GM12878 (cell line): Measurements from ENCODE around the gene CNPPD1. TPM values are rescaled to one million over a fixed set of nuclear protein-coding genes. Genes with fewer than 3 reads are reported as not detected.

Experiments
- ATAC-seq: fragments of 200-7000 bp; cut with Tn5 transposase; 3 replicates; pipeline ENCODE4 v1.9.1; 2020; ENCODE audit warnings: mild to moderate bottlenecking, moderate library complexity
- BruUV-seq: library from RNA; stranded (reverse); fragments of 400-500 nt; replicated peaks from 2 replicates; lab custom pipeline; 2021; lab: Mats Ljungman, UMichigan
- CTCF ChIA-PET: fragments of 300-600 bp; sonication (Branson Sonifier 250); formaldehyde crosslinking; extraction: SDS; loops from one replicate; lab custom pipeline; 2021; ENCODE audit warnings: inconsistent platforms; lab: Yijun Ruan, JAX
- POLR2A ChIA-PET: fragments of 350-600 bp; formaldehyde crosslinking; extraction: SDS; loops from one replicate; lab custom pipeline; 2021; ENCODE audit warnings: inconsistent platforms; lab: Charles Lee
- RAD21 ChIA-PET: fragments of 300-600 bp; sonication (Branson Sonifier 250); formaldehyde crosslinking; loops from one replicate; lab custom pipeline; 2023; ENCODE audit warnings: antibody characterized with exemption; ENCODE audit not compliant: unreplicated experiment; lab: Charles Lee
- SMC1A ChIA-PET: fragments of 300-600 bp; sonication (Branson Sonifier 250); formaldehyde crosslinking; loops from one replicate; lab custom pipeline; 2023; ENCODE audit not compliant: unreplicated experiment, uncharacterized antibody; lab: Charles Lee
- DNase-seq: peaks from one replicate; pipeline ENCODE4 v3.0.0-alpha.2; 2011; ENCODE audit warnings: low read depth, low spot score
- FAIRE-seq: peaks from 3 replicates; lab custom pipeline; 2011; peaks lifted over from hg19 to GRCh38; lab: Jason Lieb, UNC
- H2AFZ ChIP-seq: 2 replicates; pipeline ENCODE4 v1.6.0; 2011; ENCODE audit warnings: low read depth, low read length, control low read depth; ENCODE audit not compliant: control insufficient read depth
- H3K27ac ChIP-seq: 2 replicates; pipeline ENCODE4 v1.5.1; 2011; ENCODE audit warnings: control low read depth; ENCODE audit not compliant: control insufficient read depth, insufficient read depth
- H3K27me3 ChIP-seq, 2 experiments: replicated peaks in 1 of 2; 2 replicates each; pipeline versions ENCODE4 v1.6.0 to v1.6.1; 2011; ENCODE audit warnings: low read length in 1 of 2; ENCODE audit not compliant: control insufficient read depth in 2 of 2, insufficient read depth in 2 of 2
- H3K36me3 ChIP-seq, 2 experiments: 2 replicates each; pipeline ENCODE4 v1.5.1; 2011; ENCODE audit warnings: low read length in 1 of 2; ENCODE audit not compliant: control insufficient read depth in 2 of 2, insufficient read depth in 2 of 2
- H3K4me1 ChIP-seq: 2 replicates; pipeline ENCODE4 v1.6.1; 2011; ENCODE audit warnings: mild to moderate bottlenecking, low read length, moderate library complexity, mixed read lengths; ENCODE audit not compliant: control insufficient read depth, insufficient read depth
- H3K4me2 ChIP-seq: 2 replicates; pipeline ENCODE4 v1.6.0; 2011; ENCODE audit warnings: control low read depth; ENCODE audit not compliant: control insufficient read depth, insufficient read depth
- H3K4me3 ChIP-seq: fragments of 200-600 bp; sonication (generic); 2 replicates; pipeline ENCODE4 v1.5.1; 2016
- H3K79me2 ChIP-seq: 2 replicates; pipeline ENCODE4 v1.6.0; 2011; ENCODE audit warnings: low read length; ENCODE audit not compliant: control insufficient read depth, insufficient read depth
- H3K9ac ChIP-seq: 2 replicates; pipeline ENCODE4 v1.8.0; 2011; ENCODE audit warnings: low read length, control low read depth, mixed read lengths; ENCODE audit not compliant: control insufficient read depth, insufficient read depth
- H3K9me3 ChIP-seq: replicated peaks from 3 replicates; pipeline ENCODE4 v1.5.1; 2011; ENCODE audit warnings: mild to moderate bottlenecking, low read length; ENCODE audit not compliant: control insufficient read depth, insufficient read depth
- H4K20me1 ChIP-seq: 2 replicates; pipeline ENCODE4 v1.6.0; 2011; ENCODE audit not compliant: control insufficient read depth, insufficient read depth
- FOXM1 ChIP-seq: IDR thresholded peaks from 2 replicates; pipeline ENCODE4 v1.6.1; 2012; ENCODE audit warnings: low read depth, mild to moderate bottlenecking, inconsistent platforms, low read length, moderate library complexity
- KDM1A ChIP-seq: fragments of 200-600 bp; sonication (generic); IDR thresholded peaks from 2 replicates; pipeline ENCODE4 v1.6.1; 2016; ENCODE audit warnings: borderline replicate concordance
- POLR2AphosphoS2 ChIP-seq: IDR thresholded peaks from 2 replicates; pipeline ENCODE4 v1.6.1; 2011; ENCODE audit warnings: low read depth, mild to moderate bottlenecking, low read length, improper control_type of control experiment, moderate library complexity
- TBL1XR1 ChIP-seq: IDR thresholded peaks from 2 replicates; pipeline ENCODE4 v1.6.1; 2012; ENCODE audit warnings: low read depth, low read length, improper control_type of control experiment
- ZNF687 ChIP-seq: fragments of 450-650 bp; IDR thresholded peaks from 2 replicates; pipeline ENCODE4 v1.6.1; 2017; ENCODE audit warnings: mild to moderate bottlenecking, moderate library complexity
- WGBS: methylation state at CpG from one replicate; pipeline ENCODE4 v1.1.6; 2016; ENCODE audit warnings: low lambda C conversion rate; ENCODE audit not compliant: insufficient replicate concordance, insufficient coverage; ENCODE audit errors: missing lambda C conversion rate; 5-methylcytosine and 5-hydroxymethylcytosine counted together
- in situ Hi-C: fragments of 300-500 bp; cut with MboI; formaldehyde crosslinking; loops from 9 replicates; pipeline ENCODE4 v1.14.3; 2018; ENCODE audit warnings: mixed read lengths
- intact Hi-C: fragments of 100-400 bp; cut with micrococcal nuclease; formaldehyde crosslinking; loops from one replicate; pipeline ENCODE4 v1.14.2; 2022; ENCODE audit not compliant: unreplicated experiment
- polyA plus RNA-seq, 11 experiments: library from polyadenylated mRNA; depleted of rRNA in 4 of 11; unstranded in 6 of 11; stranded (reverse) in 5 of 11; fragments of >200 nt; fragmentation: Nextera tagmentation in 4 of 11; fragmentation: Illumina TruSeq in 1 of 11; extraction: Ambion mirVana in 4 of 11; extraction: Trizol in 1 of 11; gene quantifications; 1 replicate in 1 of 11; 2 replicates in 10 of 11; pipeline versions ENCODE4 v1.2.1 to v1.2.3, GENCODE V29; 2011 to 2016; ENCODE audit warnings: inconsistent platforms in 2 of 11, missing spikeins in 2 of 11, low read depth in 1 of 11
- total RNA-seq, 4 experiments: library from RNA; depleted of rRNA in 3 of 4; stranded (reverse); fragments of >200 nt in 3 of 4; fragmentation: Illumina TruSeq in 1 of 4; extraction: Trizol in 1 of 4; gene quantifications; 2 replicates each; pipeline versions ENCODE4 v1.2.1 to v1.2.3, GENCODE V29; 2013 to 2021

Gene CNPPD1
- total and polyA plus RNA-seq, 10 of the 15 experiments (the other 5 are each of a cell fraction or from before 2014, with no cell fraction given): 12.2 to 86.6 (median 43.4) TPM

GRCh38 chr2:219122202-219122980 is 54.3 kb downstream of the CNPPD1 start:
- intact Hi-C loops: no loop called here
- H3K9me3 ChIP-seq: no peaks in the 10 kb centered on the region
- H3K27ac ChIP-seq: no peak overlapping the region
- 91% methylated on average over 5 of the region's 5 CpGs for WGBS
- RAD21 ChIA-PET: interaction anchor here (0.8 to 3.9 kb wide), 7 partner anchors 9 to 270 kb away, joined by 3 to 17 read pairs (median 4); no protein-coding TSS in a partner anchor
- H3K4me3 ChIP-seq: no peak overlapping the region
- H3K79me2 ChIP-seq: no peaks in the 10 kb centered on the region
- ATAC-seq (no peak), DNase-seq (no peak), FAIRE-seq (no peak)
- H3K4me2 ChIP-seq: no peak overlapping the region
- BruUV-seq: TSS peak; percentile 58
- in situ Hi-C loops: no loop called here
- H3K9ac ChIP-seq: no peak overlapping the region
- no peak for TF ChIP-seq FOXM1
- TF ChIP-seq POLR2AphosphoS2: no peak
- TF ChIP-seq KDM1A: no peak
- no peak for TF ChIP-seq TBL1XR1
- TF ChIP-seq ZNF687: no peak
- H2AFZ ChIP-seq: no peak overlapping the region
- H3K36me3 ChIP-seq: no peaks in the 10 kb centered on the region
- CTCF ChIA-PET: interaction anchor here (0.6 to 11.4 kb wide), 22 partner anchors 10 to 224 kb away, joined by 3 to 281 read pairs (median 6); partner anchors contain the start of genes CFAP65 and IHH
- H4K20me1 ChIP-seq: no peaks in the 10 kb centered on the region
- POLR2A ChIA-PET: no interaction called here
- H3K4me1 ChIP-seq: no peaks in the 10 kb centered on the region
- H3K27me3 ChIP-seq: no peaks in the 10 kb centered on the region
- SMC1A ChIA-PET: interaction anchor here (0.6 to 7.9 kb wide), 12 partner anchors 11 to 194 kb away, joined by 3 to 115 read pairs (median 4); no protein-coding TSS in a partner anchor

Other genes starting within 250 kb of the CNPPD1 start
Only the 7 nearest of the 21 such genes appear.
- gene NHEJ1, start 16.1 kb downstream of the CNPPD1 start, total RNA-seq (2014; rRNA removed): 15.6 and 16.0 TPM in 2 replicates
- gene NHEJ1, start 16.1 kb downstream of the CNPPD1 start, total RNA-seq (2014; rRNA removed; fragmentation: Illumina TruSeq; extraction: Trizol): 11.3 and 12.3 TPM in 2 replicates
- gene NHEJ1, start 16.1 kb downstream of the CNPPD1 start, total RNA-seq (2021): 11.3 and 13.8 TPM in 2 replicates
- gene NHEJ1, start 16.1 kb downstream of the CNPPD1 start, polyA plus RNA-seq (2011; rRNA removed): 15.7 and 17.7 TPM in 2 replicates
- 15.3 and 16.5 TPM in 2 replicates for gene NHEJ1, start 16.1 kb downstream of the CNPPD1 start, polyA plus RNA-seq (2014; fragmentation: Illumina TruSeq; extraction: Trizol)
- 10 to 100 TPM; 17.8 to 20.2 TPM for gene NHEJ1, start 16.1 kb downstream of the CNPPD1 start, polyA plus RNA-seq (2014; fragmentation: Nextera tagmentation; extraction: Ambion mirVana)
- 11.8 and 13.8 TPM in 2 replicates for gene NHEJ1, start 16.1 kb downstream of the CNPPD1 start, polyA plus RNA-seq (2014; rRNA removed)
- 10 to 100 TPM; 17.4 TPM for gene NHEJ1, start 16.1 kb downstream of the CNPPD1 start, polyA plus RNA-seq (2016; fragmentation: Nextera tagmentation; extraction: Ambion mirVana)
- 0.40 and 0.82 TPM in 2 replicates for gene SLC23A3, start 6.9 kb downstream of the CNPPD1 start, total RNA-seq (2014; rRNA removed)
- gene SLC23A3, start 6.9 kb downstream of the CNPPD1 start, total RNA-seq (2014; rRNA removed; fragmentation: Illumina TruSeq; extraction: Trizol): 0.41 and 0.45 TPM in 2 replicates
- 0.37 and 1.0 TPM in 2 replicates for gene SLC23A3, start 6.9 kb downstream of the CNPPD1 start, total RNA-seq (2021)
- gene SLC23A3, start 6.9 kb downstream of the CNPPD1 start, polyA plus RNA-seq (2011; rRNA removed): 0.52 and 0.54 TPM in 2 replicates
- gene SLC23A3, start 6.9 kb downstream of the CNPPD1 start, polyA plus RNA-seq (2014; fragmentation: Illumina TruSeq; extraction: Trizol): 0.37 and 0.52 TPM in 2 replicates
- gene SLC23A3, start 6.9 kb downstream of the CNPPD1 start, polyA plus RNA-seq (2014; fragmentation: Nextera tagmentation; extraction: Ambion mirVana): under 1 TPM in 1 of 2 experiments, not detected in 1; 0.07 TPM
- 0.44 and 0.69 TPM in 2 replicates for gene SLC23A3, start 6.9 kb downstream of the CNPPD1 start, polyA plus RNA-seq (2014; rRNA removed)
- gene SLC23A3, start 6.9 kb downstream of the CNPPD1 start, polyA plus RNA-seq (2016; fragmentation: Nextera tagmentation; extraction: Ambion mirVana): under 1 TPM; 0.19 to 0.26 TPM
- 35.5 and 35.9 TPM in 2 replicates for gene RETREG2, start 1.4 kb upstream of the CNPPD1 start, total RNA-seq (2014; rRNA removed)
- gene RETREG2, start 1.4 kb upstream of the CNPPD1 start, total RNA-seq (2014; rRNA removed; fragmentation: Illumina TruSeq; extraction: Trizol): 22.4 and 24.3 TPM in 2 replicates
- 50.8 and 53.4 TPM in 2 replicates for gene RETREG2, start 1.4 kb upstream of the CNPPD1 start, total RNA-seq (2021)
- 54.9 and 72.0 TPM in 2 replicates for gene RETREG2, start 1.4 kb upstream of the CNPPD1 start, polyA plus RNA-seq (2011; rRNA removed)
- gene RETREG2, start 1.4 kb upstream of the CNPPD1 start, polyA plus RNA-seq (2014; fragmentation: Illumina TruSeq; extraction: Trizol): 28.4 and 31.5 TPM in 2 replicates
- gene RETREG2, start 1.4 kb upstream of the CNPPD1 start, polyA plus RNA-seq (2014; fragmentation: Nextera tagmentation; extraction: Ambion mirVana): 10 to 100 TPM; 10.1 to 25.2 TPM
- gene RETREG2, start 1.4 kb upstream of the CNPPD1 start, polyA plus RNA-seq (2014; rRNA removed): 31.4 and 38.1 TPM in 2 replicates
- 10 to 100 TPM; 19.5 to 21.1 TPM for gene RETREG2, start 1.4 kb upstream of the CNPPD1 start, polyA plus RNA-seq (2016; fragmentation: Nextera tagmentation; extraction: Ambion mirVana)
- 24.7 and 28.1 TPM in 2 replicates for gene ZFAND2B, start 29.9 kb upstream of the CNPPD1 start, total RNA-seq (2014; rRNA removed)
- gene ZFAND2B, start 29.9 kb upstream of the CNPPD1 start, total RNA-seq (2014; rRNA removed; fragmentation: Illumina TruSeq; extraction: Trizol): 13.8 and 14.8 TPM in 2 replicates
- gene ZFAND2B, start 29.9 kb upstream of the CNPPD1 start, total RNA-seq (2021): 23.1 and 26.8 TPM in 2 replicates
- 13.4 and 21.4 TPM in 2 replicates for gene ZFAND2B, start 29.9 kb upstream of the CNPPD1 start, polyA plus RNA-seq (2011; rRNA removed)
- gene ZFAND2B, start 29.9 kb upstream of the CNPPD1 start, polyA plus RNA-seq (2014; fragmentation: Illumina TruSeq; extraction: Trizol): 14.3 and 18.7 TPM in 2 replicates
- 10 to 100 TPM in 1 of 2 experiments, 1 to 10 TPM in 1; 5.4 to 10.7 TPM for gene ZFAND2B, start 29.9 kb upstream of the CNPPD1 start, polyA plus RNA-seq (2014; fragmentation: Nextera tagmentation; extraction: Ambion mirVana)
- 26.8 and 28.3 TPM in 2 replicates for gene ZFAND2B, start 29.9 kb upstream of the CNPPD1 start, polyA plus RNA-seq (2014; rRNA removed)
- gene ZFAND2B, start 29.9 kb upstream of the CNPPD1 start, polyA plus RNA-seq (2016; fragmentation: Nextera tagmentation; extraction: Ambion mirVana): 10 to 100 TPM; 23.4 to 26.7 TPM
- gene ABCB6, start 42.0 kb upstream of the CNPPD1 start, total RNA-seq (2014; rRNA removed): 15.4 and 16.9 TPM in 2 replicates
- 8.8 TPM in 2 replicates for gene ABCB6, start 42.0 kb upstream of the CNPPD1 start, total RNA-seq (2014; rRNA removed; fragmentation: Illumina TruSeq; extraction: Trizol)
- gene ABCB6, start 42.0 kb upstream of the CNPPD1 start, total RNA-seq (2021): 13.2 and 13.9 TPM in 2 replicates
- gene ABCB6, start 42.0 kb upstream of the CNPPD1 start, polyA plus RNA-seq (2011; rRNA removed): 9.7 and 21.8 TPM in 2 replicates
- 9.8 and 14.3 TPM in 2 replicates for gene ABCB6, start 42.0 kb upstream of the CNPPD1 start, polyA plus RNA-seq (2014; fragmentation: Illumina TruSeq; extraction: Trizol)
- 10 to 100 TPM in 1 of 2 experiments, 1 to 10 TPM in 1; 2.3 to 10.1 TPM for gene ABCB6, start 42.0 kb upstream of the CNPPD1 start, polyA plus RNA-seq (2014; fragmentation: Nextera tagmentation; extraction: Ambion mirVana)
- gene ABCB6, start 42.0 kb upstream of the CNPPD1 start, polyA plus RNA-seq (2014; rRNA removed): 9.8 and 14.6 TPM in 2 replicates
- gene ABCB6, start 42.0 kb upstream of the CNPPD1 start, polyA plus RNA-seq (2016; fragmentation: Nextera tagmentation; extraction: Ambion mirVana): 10 to 100 TPM; 20.0 to 22.1 TPM
- 11.6 and 13.1 TPM in 2 replicates for gene ATG9A, start 52.7 kb upstream of the CNPPD1 start, total RNA-seq (2014; rRNA removed)
- 8.1 and 9.8 TPM in 2 replicates for gene ATG9A, start 52.7 kb upstream of the CNPPD1 start, total RNA-seq (2014; rRNA removed; fragmentation: Illumina TruSeq; extraction: Trizol)
- 20.8 and 22.9 TPM in 2 replicates for gene ATG9A, start 52.7 kb upstream of the CNPPD1 start, total RNA-seq (2021)
- 20.7 and 37.5 TPM in 2 replicates for gene ATG9A, start 52.7 kb upstream of the CNPPD1 start, polyA plus RNA-seq (2011; rRNA removed)
- gene ATG9A, start 52.7 kb upstream of the CNPPD1 start, polyA plus RNA-seq (2014; fragmentation: Illumina TruSeq; extraction: Trizol): 10.3 and 12.5 TPM in 2 replicates
- gene ATG9A, start 52.7 kb upstream of the CNPPD1 start, polyA plus RNA-seq (2014; fragmentation: Nextera tagmentation; extraction: Ambion mirVana): under 1 TPM in 1 of 2 experiments, not detected in 1; 0.16 TPM
- gene ATG9A, start 52.7 kb upstream of the CNPPD1 start, polyA plus RNA-seq (2014; rRNA removed): 14.6 and 16.9 TPM in 2 replicates
- gene ATG9A, start 52.7 kb upstream of the CNPPD1 start, polyA plus RNA-seq (2016; fragmentation: Nextera tagmentation; extraction: Ambion mirVana): 10 to 100 TPM; 20.2 to 22.7 TPM
- 34.2 and 40.6 TPM in 2 replicates for gene ANKZF1, start 52.9 kb upstream of the CNPPD1 start, total RNA-seq (2014; rRNA removed)
- 20.3 TPM in 2 replicates for gene ANKZF1, start 52.9 kb upstream of the CNPPD1 start, total RNA-seq (2014; rRNA removed; fragmentation: Illumina TruSeq; extraction: Trizol)
- 35.3 and 39.2 TPM in 2 replicates for gene ANKZF1, start 52.9 kb upstream of the CNPPD1 start, total RNA-seq (2021)
- 102 and 104 TPM in 2 replicates for gene ANKZF1, start 52.9 kb upstream of the CNPPD1 start, polyA plus RNA-seq (2011; rRNA removed)
- 17.8 and 23.6 TPM in 2 replicates for gene ANKZF1, start 52.9 kb upstream of the CNPPD1 start, polyA plus RNA-seq (2014; fragmentation: Illumina TruSeq; extraction: Trizol)
- 1 to 10 TPM; 3.1 to 5.0 TPM for gene ANKZF1, start 52.9 kb upstream of the CNPPD1 start, polyA plus RNA-seq (2014; fragmentation: Nextera tagmentation; extraction: Ambion mirVana)
- 48.1 and 49.5 TPM in 2 replicates for gene ANKZF1, start 52.9 kb upstream of the CNPPD1 start, polyA plus RNA-seq (2014; rRNA removed)
- 10 to 100 TPM; 35.8 to 36.6 TPM for gene ANKZF1, start 52.9 kb upstream of the CNPPD1 start, polyA plus RNA-seq (2016; fragmentation: Nextera tagmentation; extraction: Ambion mirVana)